HG02759 (cell line): Measurements from ENCODE around the gene EFCAB6.

Experiments used
- ATAC-seq: cut with Tn5 transposase; IDR thresholded peaks from one replicate; pipeline ENCODE4 v1.9.1; 2021; ENCODE audit warnings: mild to moderate bottlenecking, moderate library complexity; ENCODE audit not compliant: unreplicated experiment

The EFCAB6 gene

DNA sequence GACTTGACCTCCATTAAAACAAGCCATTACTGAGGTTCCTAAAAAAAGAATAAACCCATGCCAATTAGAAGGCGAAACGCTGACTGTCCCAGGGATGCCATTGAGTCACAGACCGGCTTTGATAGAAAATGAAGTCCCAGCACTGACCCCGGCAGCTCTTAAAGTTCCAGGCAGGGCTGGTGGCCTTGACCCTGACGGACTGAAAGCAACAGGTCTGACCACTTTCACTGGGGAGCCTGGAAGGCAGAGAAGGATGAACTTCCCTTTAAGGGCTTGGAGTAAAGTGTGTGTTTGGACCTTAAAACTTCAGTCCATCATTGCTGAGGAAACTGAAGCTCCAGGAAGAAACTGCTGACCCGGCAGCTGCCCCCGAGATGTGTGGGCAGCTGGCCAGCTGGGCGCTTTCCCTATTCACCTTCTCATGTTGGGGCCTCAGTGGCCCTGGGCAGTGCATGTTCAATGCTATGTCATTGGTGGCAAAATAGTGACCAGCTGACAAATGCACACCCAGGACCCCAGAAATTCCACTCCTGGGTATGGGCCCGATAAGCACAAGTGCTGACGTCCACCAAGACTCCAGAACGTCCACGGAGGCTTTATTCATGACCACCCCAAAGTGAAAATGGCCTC lies 18.9 kb upstream of the EFCAB6 start:
- ATAC-seq = no peak

DNA sequence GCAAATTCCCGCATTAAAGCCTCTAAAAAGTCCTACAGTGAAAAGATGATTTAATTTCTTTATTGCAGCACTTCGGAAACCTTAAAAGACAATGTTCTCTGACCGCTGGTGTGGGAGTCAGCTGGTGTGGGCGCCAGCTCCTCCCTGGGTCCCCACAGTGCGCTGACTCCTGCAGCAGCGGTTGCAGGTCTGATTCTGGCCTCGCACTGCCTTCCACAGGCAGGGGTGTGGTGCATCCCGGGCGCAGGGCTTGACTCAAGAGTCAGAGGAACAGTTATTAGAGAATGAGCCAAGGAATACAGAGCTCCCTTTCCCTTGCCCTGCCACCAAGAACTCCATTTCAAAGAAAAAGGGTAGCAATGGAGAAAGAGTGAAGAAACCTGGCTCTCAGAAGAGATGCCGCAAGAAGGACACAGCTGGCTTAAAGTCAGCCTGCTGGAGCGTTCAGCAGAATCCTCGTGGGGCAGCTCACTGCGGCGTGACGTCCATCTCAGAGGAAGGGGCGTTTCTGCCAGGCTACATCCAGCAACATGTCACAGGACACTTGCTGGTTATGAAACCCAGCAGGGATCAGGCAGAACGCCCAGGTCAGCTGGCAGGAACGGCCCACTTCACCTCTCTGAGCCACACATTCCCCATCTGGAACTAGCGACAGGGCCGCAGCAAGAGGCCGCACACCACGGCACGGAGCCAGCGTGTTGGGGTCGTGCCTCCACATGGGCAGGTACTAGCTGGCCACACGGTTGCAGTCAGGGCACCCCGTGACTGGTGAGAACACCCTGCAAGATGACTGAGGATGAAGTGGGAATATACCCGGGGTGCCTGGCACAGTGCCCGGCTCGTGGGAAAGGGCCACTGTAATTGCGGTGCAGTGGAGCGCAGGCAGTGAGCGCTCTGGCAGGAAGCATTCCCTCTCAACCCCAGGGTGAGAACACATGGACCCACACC lies 18.1 kb upstream of the EFCAB6 start:
- ATAC-seq = no peak

DNA sequence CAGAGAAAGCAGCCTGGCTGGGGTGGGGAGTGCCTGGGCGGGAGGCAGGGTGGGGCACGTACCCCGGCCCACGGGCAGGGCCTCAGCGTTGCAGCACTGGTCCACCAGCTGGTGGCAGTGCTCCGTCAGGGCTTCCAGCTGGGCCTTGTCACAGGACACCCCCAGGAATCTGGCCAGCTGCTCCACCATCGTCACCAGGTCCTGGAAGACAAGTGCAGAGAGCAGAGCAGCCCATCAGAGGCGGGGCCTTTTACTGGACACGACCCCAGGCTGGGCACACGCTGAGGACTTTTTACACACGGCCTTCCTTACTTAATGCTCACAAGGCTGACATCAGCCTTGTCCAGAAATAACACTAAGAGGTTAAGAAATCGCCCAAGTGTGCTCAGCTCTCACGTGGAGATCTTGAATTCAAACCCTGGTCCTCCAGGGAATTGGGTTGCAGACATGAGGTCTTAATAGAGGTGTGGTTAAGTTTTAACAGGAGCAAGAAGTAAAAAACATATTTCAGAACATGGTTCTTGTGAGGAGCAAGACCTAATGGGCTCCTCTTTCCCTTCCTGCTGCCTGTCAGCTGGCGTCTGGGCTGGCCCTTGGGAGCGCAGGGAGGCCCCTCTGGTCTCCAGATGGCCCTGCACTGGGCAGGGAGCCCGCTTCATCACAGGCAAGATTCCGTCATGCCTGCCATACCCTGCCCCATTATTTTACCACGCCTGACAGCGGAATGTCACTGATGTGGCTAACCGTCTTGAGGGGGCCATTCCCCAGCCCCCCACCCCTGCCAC lies 17.1 kb upstream of the EFCAB6 start:
- no peak for ATAC-seq

DNA sequence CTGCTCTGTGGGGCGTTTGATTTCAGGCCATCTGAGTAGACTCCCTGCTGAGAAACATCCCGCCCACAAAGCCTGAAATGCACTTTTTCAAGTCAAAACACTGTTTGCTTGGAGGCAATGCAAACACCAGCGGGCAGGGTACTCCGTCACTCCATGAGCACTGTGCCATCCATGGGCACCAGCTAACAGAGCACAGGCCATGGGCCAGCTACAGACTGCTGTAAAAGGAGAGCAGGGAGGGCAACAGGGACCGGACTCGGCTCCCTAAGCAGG lies 16.6 kb upstream of the EFCAB6 start:
- ATAC-seq = no peak

DNA sequence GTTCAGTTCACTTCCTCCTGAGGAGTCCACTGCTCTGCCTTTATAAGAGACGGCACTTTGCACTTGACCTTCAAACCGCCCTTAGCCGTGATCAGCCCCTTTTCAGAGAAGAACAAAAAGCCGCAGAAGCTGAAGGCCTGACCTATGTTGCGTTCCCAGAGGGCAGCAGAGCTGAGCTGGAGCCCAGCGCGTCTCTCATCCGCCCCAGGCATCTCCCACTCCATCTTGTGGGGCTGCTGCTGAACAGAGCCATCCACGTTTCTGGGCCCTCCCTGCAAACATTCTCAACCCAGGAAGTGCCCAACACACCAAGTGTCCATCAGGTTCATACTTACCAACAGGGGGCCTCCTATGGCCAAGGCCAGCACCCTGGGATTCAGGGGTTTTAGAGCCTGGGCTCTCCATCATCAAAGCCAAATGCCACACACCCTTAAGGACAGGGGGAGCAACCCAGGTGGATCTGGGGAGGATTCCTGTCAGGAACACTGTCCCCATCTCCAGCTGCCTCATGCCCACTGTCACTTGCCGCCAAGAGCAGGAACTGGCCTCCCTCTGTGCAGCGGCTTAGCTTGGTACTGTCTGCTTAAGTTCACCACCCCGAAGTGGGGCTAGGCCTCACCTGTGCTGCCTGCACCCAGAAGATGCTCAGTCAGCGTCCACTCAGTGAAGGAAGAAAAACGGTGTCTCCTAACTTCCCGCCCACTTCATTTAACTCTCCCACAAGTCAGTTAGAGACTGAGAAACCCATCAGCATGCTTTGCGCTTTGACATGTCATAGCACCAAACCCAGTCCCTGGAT lies 16.0 kb upstream of the EFCAB6 start:
- ATAC-seq = no peak

DNA sequence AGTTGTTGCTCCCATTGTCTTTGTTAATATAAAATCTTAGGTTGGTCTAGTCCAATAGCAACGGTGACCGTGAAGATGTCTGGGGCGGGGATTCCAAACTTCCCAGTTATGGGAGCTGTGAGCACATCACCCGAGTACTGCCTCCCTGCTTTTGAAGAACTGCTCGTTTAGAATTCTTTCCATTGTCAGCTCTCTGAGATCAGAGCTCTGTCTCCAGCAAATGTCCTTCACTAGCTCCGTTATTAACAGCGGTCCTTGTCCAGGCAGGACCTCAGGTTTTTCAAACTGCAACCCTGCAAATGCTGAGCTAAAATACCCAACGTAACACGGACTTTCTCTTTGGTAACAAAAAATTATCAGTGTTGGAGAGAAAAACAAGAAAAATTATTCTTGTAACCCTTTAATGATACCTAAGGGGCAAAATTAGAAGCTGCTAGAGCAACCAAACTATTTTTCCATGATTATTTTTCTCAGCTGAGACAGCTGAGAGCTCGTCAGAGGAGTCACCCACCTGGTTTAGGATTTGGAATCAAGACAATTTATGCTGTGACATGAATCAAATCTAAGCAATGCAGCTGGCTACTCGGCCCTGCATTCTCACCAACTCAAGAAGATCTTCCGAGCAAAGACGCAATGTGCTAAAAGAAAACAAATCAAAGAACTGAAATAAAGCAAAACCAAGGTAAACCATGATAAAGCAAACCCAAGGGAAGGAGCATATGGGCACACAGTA lies 15.1 kb upstream of the EFCAB6 start:
- ATAC-seq = no peak

DNA sequence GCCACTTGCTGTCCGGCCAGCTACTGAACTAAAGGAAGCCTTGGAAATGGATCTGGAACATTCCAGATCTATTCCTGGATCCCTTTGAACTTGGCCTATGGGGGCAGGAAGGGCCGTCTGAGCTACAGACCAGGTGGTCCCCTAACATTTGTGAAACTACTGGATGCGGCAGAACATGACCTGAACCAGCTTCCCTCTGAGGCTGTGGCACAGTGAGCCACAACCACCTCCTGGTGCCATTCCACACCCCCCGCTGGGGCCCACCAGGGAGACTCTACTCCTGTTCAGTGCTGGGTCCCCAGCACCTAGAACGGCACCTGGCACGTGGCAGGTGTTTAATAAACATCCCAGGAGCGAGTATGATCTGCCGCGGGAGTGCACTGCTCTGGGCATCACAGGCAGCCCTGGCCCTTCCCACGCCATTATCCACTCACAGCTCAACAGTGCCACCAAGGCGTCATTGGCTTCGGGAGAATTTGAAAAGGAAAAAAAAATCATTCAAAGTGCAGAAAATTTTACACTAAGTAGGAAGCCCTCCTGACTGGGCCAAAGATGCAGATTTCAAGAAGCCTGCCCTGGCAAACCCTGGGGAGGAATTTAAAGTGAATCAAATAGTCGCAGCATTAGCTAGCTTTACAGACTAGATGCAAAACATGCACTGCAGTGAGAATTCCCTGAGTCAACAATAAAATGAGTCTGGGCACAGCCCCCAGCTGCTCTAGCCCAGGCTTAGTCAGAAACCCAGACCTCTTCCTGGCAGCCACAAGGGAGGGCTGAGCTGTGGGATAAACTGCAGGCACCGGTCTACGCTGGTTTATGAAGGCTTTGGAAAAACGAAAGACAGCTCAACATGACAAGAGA lies 14.3 kb upstream of the EFCAB6 start:
- ATAC-seq = no peak

DNA sequence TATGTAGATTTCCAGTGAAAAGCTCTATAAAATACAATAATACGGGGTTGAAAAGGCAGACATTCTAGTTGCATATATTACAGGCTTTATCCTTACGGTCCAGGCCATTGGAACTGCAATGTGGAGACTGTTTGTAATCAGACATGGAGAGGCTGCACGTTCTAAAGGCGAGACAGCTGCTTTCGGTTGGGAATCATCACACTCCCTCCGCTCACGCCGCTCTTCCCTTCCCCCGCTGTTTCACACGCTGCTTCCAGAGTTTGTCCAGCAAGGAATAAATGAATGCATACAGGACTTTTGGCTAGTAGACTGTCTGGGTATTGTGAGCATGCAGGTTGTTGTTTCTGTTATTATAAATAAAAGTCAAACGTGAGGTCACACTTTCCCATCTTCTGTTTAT lies 13.5 kb upstream of the EFCAB6 start:
- ATAC-seq = no peak

DNA sequence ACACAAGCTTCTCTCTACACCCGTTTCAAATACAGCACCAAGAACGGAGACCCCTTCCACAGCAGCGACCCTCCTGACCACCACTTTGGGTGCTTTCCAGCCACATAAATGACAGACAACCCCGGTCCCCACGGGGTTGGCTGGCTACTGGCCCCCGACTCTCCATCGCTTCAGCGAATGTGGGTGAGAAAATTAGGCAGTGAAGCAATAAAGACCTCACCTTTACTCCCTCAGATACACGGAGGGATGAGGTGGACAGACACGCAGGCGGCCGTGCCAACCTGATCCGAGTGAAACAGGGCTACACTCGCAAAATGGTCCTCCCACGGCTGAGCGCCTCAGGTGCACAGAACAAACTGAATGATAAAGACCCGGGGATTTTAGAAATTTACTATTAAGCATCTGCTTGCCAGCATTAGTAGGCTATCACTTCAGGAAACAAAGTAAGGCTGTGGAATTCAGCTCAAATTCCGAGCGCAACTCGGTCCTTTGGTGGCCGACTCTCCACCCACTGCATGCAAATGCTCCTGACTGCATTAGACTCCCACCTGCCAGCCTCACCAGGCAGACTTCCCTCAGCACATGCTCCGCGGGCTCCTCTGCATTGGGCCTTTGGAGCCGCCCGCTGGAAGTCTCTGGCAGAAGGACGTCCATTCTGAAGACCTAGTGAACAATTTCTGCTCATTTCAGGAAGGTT lies 12.8 kb upstream of the EFCAB6 start:
- no peak for ATAC-seq

DNA sequence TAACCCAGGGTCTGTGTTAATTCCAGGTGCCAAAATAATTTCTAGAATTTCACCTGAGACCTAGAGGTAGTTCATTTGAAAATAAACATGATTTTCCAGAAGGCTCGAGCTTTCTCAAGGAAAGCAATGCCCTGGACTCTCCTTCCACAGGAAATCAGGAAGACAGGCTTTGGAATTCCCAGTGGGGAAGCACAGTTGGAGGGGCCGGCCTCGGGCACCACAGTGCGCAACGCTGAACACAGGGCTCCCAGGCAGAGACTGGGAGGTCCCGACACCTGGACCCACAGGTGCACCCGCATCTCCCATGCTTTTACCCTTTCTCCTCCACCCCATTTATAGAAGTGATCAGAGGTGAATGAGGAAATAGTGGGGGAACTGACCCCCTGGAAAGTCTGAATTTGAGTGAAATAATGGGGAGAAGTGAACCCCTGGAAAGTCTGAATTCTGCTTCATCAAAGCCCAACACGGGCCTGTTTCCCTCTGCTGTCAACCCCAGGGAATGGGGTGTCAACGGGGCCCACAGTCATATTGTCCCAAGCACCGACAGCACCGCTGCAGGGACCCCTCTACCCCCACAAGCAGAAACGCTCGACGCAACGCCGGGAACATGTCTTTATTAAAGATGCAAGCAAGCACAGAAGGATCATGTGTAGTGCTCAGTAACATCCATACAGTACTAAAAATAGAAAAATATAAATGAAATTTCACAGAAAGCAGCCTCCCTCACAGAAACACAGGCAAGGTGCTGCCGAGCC lies 12.0 kb upstream of the EFCAB6 start:
- ATAC-seq = no peak

DNA sequence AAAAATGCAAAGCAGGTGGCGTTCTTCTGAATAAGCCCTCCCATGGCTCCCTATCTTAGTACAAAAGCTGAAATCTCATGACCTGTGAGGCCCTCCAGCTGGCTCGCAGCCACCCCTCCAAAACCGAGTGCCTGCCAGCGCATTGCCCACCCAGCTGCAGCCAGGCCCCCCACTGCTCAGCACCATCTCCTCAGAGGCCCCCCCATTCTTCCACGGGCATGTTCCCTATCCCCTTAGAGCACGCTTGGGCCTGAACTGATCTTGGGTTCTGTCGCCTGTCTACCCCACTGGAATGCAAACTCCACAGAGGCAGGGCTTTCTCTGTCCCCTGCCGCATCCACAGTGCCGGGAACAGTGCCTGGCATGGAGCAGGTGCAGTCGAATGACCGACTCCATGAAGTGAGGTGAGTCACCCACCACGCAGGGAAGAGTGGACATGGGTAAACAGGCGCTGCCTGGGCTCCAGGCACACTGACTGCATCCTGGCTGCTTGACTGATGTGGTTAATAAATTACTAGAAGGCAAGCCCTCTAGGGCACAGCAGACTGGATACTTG lies 11.3 kb upstream of the EFCAB6 start:
- no peak for ATAC-seq

DNA sequence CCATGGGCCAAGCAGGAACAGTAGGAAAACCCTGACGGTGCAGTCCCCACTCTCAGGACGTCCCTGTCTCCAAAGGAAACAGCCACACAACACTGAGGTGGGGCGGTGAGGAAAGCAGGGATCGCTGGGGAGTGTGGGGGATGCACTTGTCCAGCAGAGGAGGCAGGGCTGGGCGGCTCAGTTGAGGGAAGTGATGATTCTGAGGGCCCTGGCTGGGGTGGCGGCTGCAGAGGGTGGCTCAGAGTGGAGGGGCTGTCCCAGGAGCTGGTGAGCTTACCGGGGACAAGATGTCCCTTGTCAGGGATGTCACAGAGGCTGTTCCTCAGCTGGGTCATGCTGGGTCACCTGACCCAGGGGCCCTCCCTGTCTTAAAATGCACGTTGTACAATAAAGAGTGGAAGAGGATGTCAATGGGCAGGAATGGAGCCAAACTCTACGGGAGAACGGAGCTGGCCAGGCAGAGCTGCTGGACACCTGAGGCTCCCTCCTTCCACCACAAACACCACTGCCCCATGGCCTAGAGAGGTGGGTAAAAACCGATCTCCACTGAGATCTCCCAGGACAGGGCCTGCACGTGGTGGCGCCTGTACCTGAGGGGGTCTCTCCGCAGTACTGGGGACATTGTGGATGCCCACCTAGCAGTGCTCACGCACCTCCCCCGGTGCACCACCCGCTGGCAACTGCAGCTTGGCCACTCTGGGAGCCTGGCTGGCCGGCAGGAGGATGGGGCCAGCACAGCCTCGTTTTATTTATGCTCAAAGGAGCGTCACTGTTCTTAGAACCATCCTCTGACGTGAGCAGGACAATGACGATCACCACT lies 9.7 kb upstream of the EFCAB6 start:
- ATAC-seq = no peak

DNA sequence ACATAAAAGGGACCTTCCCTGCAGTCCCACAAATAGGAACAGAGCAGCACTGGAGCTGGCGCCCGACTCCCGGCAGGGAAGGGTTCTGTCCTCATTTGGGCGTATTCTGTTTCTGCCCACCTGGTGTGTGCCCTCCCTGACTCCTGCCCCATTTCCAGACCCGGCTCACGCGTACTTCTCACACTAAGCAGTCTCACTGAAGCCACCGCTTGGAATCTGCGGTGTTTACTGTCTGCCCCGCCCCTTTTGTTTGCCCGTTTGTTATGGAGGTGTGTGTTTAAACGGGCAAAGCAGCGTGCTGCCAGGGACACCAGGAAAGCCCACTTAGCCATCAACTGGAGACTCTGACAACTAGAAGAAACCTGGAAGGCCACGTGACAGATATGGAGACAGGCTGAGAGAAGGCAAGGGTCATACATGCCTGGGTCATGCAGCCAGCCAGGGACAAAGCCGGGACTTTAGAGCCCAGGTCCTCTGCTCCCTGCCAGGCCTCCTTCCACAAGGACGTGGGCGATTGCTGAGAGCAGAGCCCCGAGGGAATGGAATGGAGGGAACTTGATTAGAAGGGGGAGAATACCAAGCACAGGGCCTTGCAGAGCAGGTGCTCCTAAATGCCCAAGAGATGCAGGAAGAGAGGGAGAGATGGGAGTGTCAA lies 8.7 kb upstream of the EFCAB6 start:
- ATAC-seq = no peak

DNA sequence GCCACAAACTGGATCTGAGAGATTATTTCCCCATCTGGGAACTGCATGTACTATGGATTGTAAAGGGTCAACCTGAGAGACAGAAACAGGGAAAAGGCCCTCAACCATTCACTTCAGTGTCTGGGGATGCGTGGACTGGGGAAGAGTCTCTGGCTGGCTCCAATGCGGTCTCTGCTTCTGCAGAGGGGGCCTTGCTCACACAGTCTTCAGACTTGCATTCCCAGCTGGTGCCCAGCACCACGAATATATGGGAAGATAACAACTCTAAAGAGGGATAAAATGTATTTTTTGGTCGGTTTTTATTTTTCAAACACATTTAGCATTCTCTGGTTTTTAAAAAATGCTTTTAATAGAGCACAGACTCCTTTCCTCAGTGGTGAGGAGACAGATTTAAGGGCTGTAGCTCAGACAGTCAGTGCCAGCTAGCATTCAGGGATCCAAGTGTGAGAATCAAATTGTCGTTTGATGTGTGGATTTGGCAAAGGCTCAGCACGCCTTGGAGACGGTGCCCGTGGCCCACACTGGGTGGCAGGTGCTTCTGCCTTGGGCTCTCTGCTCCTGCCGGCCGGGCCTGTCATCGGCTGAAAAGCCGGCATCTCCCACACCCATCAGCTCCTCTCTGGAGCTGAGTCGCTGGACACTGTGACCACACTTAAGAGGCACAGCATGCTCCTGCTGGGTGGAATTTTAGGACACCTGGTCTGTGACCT lies 8.0 kb upstream of the EFCAB6 start:
- ATAC-seq = no peak

DNA sequence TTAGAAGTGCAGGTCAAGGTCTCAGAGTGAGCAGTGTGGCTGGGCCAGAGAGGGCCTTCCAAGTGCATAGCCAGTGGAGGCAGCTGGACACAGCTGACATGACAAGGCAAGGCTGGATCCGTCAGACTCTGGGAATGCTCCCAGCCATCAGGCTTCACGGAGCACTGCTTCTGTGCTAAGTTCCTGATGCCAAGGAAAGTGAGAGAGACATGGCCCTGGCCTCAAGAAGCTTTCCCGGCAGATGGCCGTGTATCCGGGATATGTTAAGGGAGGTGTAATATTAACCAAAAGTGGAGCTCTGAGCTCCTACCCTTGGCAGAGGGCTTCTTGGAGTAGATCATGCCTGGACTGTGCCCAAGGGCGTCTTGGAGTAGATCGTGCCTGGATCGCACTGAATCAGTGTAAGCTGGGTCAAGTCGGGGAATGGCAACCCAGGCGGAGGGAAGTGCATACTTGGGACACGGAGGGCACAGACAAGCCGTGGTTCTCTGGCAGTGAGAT lies 7.4 kb upstream of the EFCAB6 start:
- no peak for ATAC-seq

DNA sequence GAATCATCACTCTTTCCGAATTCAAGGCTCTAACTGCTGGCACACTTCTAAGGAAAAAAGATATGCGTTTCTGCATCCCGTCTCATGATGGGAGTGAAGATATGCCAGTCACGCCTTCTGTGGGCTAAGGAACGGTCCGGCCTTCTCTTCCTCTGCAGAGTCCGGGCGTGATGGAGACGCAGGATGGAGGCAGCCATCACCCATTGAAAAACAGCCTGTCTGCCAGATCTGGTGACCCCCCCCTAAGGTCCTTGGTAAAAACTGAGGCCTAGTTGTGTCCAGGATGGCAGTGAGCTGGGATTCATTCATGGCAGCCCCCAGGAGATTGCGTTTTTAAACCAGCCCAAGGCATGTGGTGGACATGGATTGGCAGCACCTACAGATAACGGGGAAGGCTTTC lies 6.9 kb upstream of the EFCAB6 start:
- ATAC-seq = no peak
